Heart left ventricle (tissue), 16 donors: ENCODE data around the gene MAP9. TPM values are rescaled to one million over a fixed set of nuclear protein-coding genes. Genes with fewer than 3 reads are reported as not detected.
"Not testable (repeated sequence)": the region's sequence is repeated elsewhere in the genome, so short reads cannot be mapped to it uniquely, and the experiment has no call there.

Source experiments
- ATAC-seq, 4 donors: fragments of 200-7000 bp; cut with Tn5 transposase; one replicate each; pipeline ENCODE4 v1.9.1; 2020 to 2022; ENCODE audit warnings: moderate library complexity in 4 of 4, mild to moderate bottlenecking in 3 of 4, moderate number of reproducible peaks in 1 of 4
- DNase-seq, 5 donors: peaks; one replicate each; pipeline ENCODE4 v3.0.0-alpha.2; 2020
- H3K27ac ChIP-seq, 12 donors: fragments of 200-600 bp; sonication (generic) in 4 of 12; one replicate each; pipeline versions ENCODE4 v1.5.0 to v1.8.0; 2016 to 2022; ENCODE audit warnings: mild to moderate bottlenecking in 2 of 12
- H3K27me3 ChIP-seq, 9 donors: fragments of 200-600 bp; sonication (generic) in 2 of 9; one replicate each; pipeline versions ENCODE4 v1.5.1 to v1.8.0; 2016 to 2022; ENCODE audit warnings: mild to moderate bottlenecking in 3 of 9
- H3K36me3 ChIP-seq, 9 donors: fragments of 200-600 bp; sonication (generic) in 2 of 9; one replicate each; pipeline versions ENCODE4 v1.5.0 to v1.8.0; 2018 to 2022; ENCODE audit warnings: mild to moderate bottlenecking in 2 of 9
- H3K4me1 ChIP-seq, 12 donors: fragments of 200-600 bp; sonication (generic) in 4 of 12; one replicate each; pipeline versions ENCODE4 v1.5.0 to v1.8.0; 2016 to 2022; ENCODE audit warnings: mild to moderate bottlenecking in 3 of 12
- H3K4me3 ChIP-seq, 12 donors: fragments of 200-600 bp; sonication (generic) in 4 of 12; one replicate each; pipeline versions ENCODE4 v1.5.0 to v1.8.0; 2017 to 2022; ENCODE audit warnings: mild to moderate bottlenecking in 9 of 12, moderate library complexity in 4 of 12
- H3K9me3 ChIP-seq, 12 donors: fragments of 200-600 bp; sonication (generic) in 4 of 12; one replicate each; pipeline versions ENCODE4 v1.5.0 to v1.8.0; 2016 to 2022; ENCODE audit warnings: mild to moderate bottlenecking in 1 of 12
- POLR2A ChIP-seq, 2 donors: fragments of 450-650 bp; IDR thresholded peaks; one replicate each; pipeline ENCODE4 v1.6.1; 2017; ENCODE audit warnings: antibody characterized with exemption in 2 of 2, mild to moderate bottlenecking in 2 of 2, moderate library complexity in 2 of 2
- WGBS, 4 donors: extraction: QIAGEN DNeasy Blood & Tissue Kit in 2 of 4; methylation state at CpG; one replicate each; pipeline versions ENCODE4 v1.1.5 to v1.1.7; 2013 to 2018; 5-methylcytosine and 5-hydroxymethylcytosine counted together
- intact Hi-C, 10 donors: fragments of 100-400 bp; cut with DNase I; formaldehyde crosslinking; loops; one replicate each; pipeline versions ENCODE4 v1.11.1 to v1.14.2; 2022
- polyA plus RNA-seq, 2 donors: library from polyadenylated mRNA; stranded (reverse); fragments of 200-250 nt; gene quantifications; one replicate each; pipeline ENCODE4 v1.2.3, GENCODE V29; 2013
- total RNA-seq, 9 donors: library from RNA; depleted of rRNA in 2 of 9; stranded (reverse); fragments of >200 nt in 2 of 9; fragmentation: NEBNext Ultra II Directional in 3 of 9; extraction: Animal tissue kit (Norgen Biotek cat#: 25700) in 3 of 9; gene quantifications; one replicate each; pipeline versions ENCODE4 v1.1.0 to v1.2.4, GENCODE V29; 2016 to 2023
- TF ChIP-seq, protein P1 (sequence below), 12 donors: fragments of 200-600 bp; sonication (generic) in 4 of 12; IDR thresholded peaks; one replicate each; pipeline versions ENCODE4 v1.5.0 to v1.8.0; 2018 to 2022; ENCODE audit warnings: antibody characterized with exemption in 12 of 12, mild to moderate bottlenecking in 5 of 12
- donor health status: ischemic (EF 13 %, LVEDD 7.1; RV severe dilation, severe dysfunction).
- donor health status: healthy with polysubstance abuse.
- donor health status: DM: no; HTN: yes; CAD: no.
- donor health status: DM: no; HTN: no; CAD: no.
- donor health status: ischemic (EF 25% LVEDD 6.9; RV normal size, moderate dysfunction).
- donor health status: ischemic (EF 25% LVEDD 5.7; RV mildly dilated, moderate dysfunction).
- donor health status: healthy.
- donor health status: DM: yes; HTN: yes; CAD: no.
- donor health status: ischemic (EF 35%, LVEDD 5.7; RV mildly dilated, moderate dysfunction).
- donor health status: nonischemic (EF 11% LVEDD 7.7; RV severe dilation, severe dysfunction).
- donor health status: DM: yes; HTN: yes; CAD: no.
- donor health status: PGD.
- donor health status: ischemic (EF 29% LVEDD 5.4; RV normal size, mild dysfunction).
- donor health status: nonischemic (EF 23%, LVEDD 6.1; RV moderate dilation, normal function).

MAP9 gene
- total and polyA plus RNA-seq, 11 donors = 3.4 to 12.0 (median 7.4) TPM

GRCh38 chr4:155331478-155331877 lies 45.3 kb downstream of the MAP9 start:
- ATAC-seq (no peak), DNase-seq (no peak)
- Histone ChIP-seq H3K27me3 (no peaks in the 10 kb centered on the region), H3K36me3 (no peaks in the 10 kb centered on the region), H3K4me1 (no peaks in the 10 kb centered on the region), H3K27ac (no peak overlapping the region), H3K4me3 (no peak overlapping the region), H3K9me3 (peaks cover 0 to 6% (median 0%) of the 10 kb centered on the region in 12 donors)
- intact Hi-C loops = no loop called here
- TF ChIP-seq POLR2A (IDR thresholded peaks at IDR 0.05) = no peak
- TF ChIP-seq, protein P1, sequence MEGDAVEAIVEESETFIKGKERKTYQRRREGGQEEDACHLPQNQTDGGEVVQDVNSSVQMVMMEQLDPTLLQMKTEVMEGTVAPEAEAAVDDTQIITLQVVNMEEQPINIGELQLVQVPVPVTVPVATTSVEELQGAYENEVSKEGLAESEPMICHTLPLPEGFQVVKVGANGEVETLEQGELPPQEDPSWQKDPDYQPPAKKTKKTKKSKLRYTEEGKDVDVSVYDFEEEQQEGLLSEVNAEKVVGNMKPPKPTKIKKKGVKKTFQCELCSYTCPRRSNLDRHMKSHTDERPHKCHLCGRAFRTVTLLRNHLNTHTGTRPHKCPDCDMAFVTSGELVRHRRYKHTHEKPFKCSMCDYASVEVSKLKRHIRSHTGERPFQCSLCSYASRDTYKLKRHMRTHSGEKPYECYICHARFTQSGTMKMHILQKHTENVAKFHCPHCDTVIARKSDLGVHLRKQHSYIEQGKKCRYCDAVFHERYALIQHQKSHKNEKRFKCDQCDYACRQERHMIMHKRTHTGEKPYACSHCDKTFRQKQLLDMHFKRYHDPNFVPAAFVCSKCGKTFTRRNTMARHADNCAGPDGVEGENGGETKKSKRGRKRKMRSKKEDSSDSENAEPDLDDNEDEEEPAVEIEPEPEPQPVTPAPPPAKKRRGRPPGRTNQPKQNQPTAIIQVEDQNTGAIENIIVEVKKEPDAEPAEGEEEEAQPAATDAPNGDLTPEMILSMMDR (IDR thresholded peaks at IDR 0.05) = no peak

- Histone ChIP-seq H3K4me3 (no peak overlapping the region), H3K27ac (no peak overlapping the region), H3K36me3 (no peaks in the 10 kb centered on the region), H3K9me3 (no peaks in the 10 kb centered on the region), H3K27me3 (peaks cover 0 to 2% (median 0%) of the 10 kb centered on the region in 9 donors), H3K4me1 (no peaks in the 10 kb centered on the region)
- ATAC-seq (no peak), DNase-seq (no peak)
- intact Hi-C loops = no loop called here
- TF ChIP-seq, protein P1 (IDR thresholded peaks at IDR 0.05) = no peak
- TF ChIP-seq POLR2A (IDR thresholded peaks at IDR 0.05) = no peak
- 52 to 61% (median 57%) methylated on average over 2 of the region's 2 CpGs for WGBS, 4 donors
Measured at GRCh38 chr4:155322782-155323181, 54.0 kb downstream of the MAP9 start.

GRCh38 chr4:155321006-155321405 lies 55.8 kb downstream of the MAP9 start:
- DNase-seq = no peak
- Histone ChIP-seq H3K27ac (no peak overlapping the region), H3K4me3 (no peak overlapping the region), H3K36me3 (no peaks in the 10 kb centered on the region), H3K4me1 (no peaks in the 10 kb centered on the region), H3K27me3 (peaks cover 0 to 2% (median 0%) of the 10 kb centered on the region in 9 donors), H3K9me3 (no peaks in the 10 kb centered on the region)
- intact Hi-C loops = no loop called here
- no peak for ATAC-seq
- TF ChIP-seq, protein P1 (IDR thresholded peaks at IDR 0.05) = no peak
- TF ChIP-seq POLR2A (IDR thresholded peaks at IDR 0.05) = no peak

DNA sequence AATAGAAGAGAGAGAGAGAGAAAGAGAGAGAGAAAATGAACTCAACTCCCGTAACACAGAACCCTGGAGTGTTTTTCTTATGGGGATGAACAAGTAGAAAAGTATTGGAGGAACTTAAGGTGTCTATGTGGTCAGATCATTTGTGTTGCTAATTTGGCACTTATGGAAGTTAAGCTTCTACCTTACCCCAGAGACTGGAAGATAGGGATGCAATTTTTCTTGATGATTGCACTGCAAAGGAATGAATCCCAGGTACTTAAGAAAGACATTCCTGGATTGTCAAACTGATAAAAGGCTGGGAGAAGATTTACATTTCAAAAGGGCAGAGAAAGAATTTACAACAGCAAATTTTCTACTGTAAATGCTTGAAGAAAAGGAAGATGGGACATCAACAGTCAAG lies 57.2 kb downstream of the MAP9 start:
- H3K4me1 ChIP-seq = no peaks in the 10 kb centered on the region
- TF ChIP-seq, protein P1 (IDR thresholded peaks at IDR 0.05) = no peak
- TF ChIP-seq POLR2A (IDR thresholded peaks at IDR 0.05) = no peak
- no peak overlapping the region for H3K27ac ChIP-seq
- H3K4me3 ChIP-seq = no peak overlapping the region
- WGBS, 4 donors = 68 to 73% (median 71%) methylated on average over 1 of the region's 1 CpG
- DNase-seq = no peak
- no peaks in the 10 kb centered on the region for H3K36me3 ChIP-seq
- intact Hi-C loops = no loop called here
- peaks cover 0 to 9% (median 0%) of the 10 kb centered on the region in 9 donors for H3K27me3 ChIP-seq
- no peak for ATAC-seq
- H3K9me3 ChIP-seq = no peaks in the 10 kb centered on the region

GRCh38 chr4:155312027-155312426 lies 64.7 kb downstream of the MAP9 start:
- ATAC-seq, H3K36me3 ChIP-seq, DNase-seq, H3K27me3 ChIP-seq, H3K4me3 ChIP-seq, H3K4me1 ChIP-seq, H3K27ac ChIP-seq, intact Hi-C loops, H3K9me3 ChIP-seq: not testable (repeated sequence)
- WGBS, 4 donors = 78 to 85% (median 81%) methylated on average over 5 of the region's 5 CpGs
